GM23338 (cell line): Measurements from ENCODE around the gene DPYSL5.

Source experiments
- CREB1 ChIP-seq: fragments of 250-450 bp; sonication (Bioruptor Pico); IDR thresholded peaks from 2 replicates; pipeline ENCODE4 v1.5.0; 2020; ENCODE audit warnings: low read depth, mild to moderate bottlenecking, moderate library complexity
- CTCF ChIP-seq, 2 experiments: fragments of 200-600 bp in 1 of 2; sonication (generic) in 1 of 2; conservative IDR thresholded peaks; 2 replicates each; pipeline versions ENCODE4 v1.5.1 to v1.6.1; 2016 to 2017; ENCODE audit warnings: antibody characterized with exemption in 2 of 2, low read depth in 2 of 2, mild to moderate bottlenecking in 2 of 2, moderate library complexity in 1 of 2
- ETS1 ChIP-seq: IDR thresholded peaks from 2 replicates; pipeline ENCODE4 v1.6.1; 2016; ENCODE audit warnings: antibody characterized with exemption
- EZH2 ChIP-seq: fragments of 200-600 bp; sonication (generic); IDR thresholded peaks from one replicate; pipeline ENCODE4 v1.8.0; 2017; ENCODE audit warnings: antibody characterized with exemption, mild to moderate bottlenecking, low read depth; ENCODE audit not compliant: unreplicated experiment
- EZH2phosphoT487 ChIP-seq: fragments of 200-600 bp; sonication (generic); IDR thresholded peaks from one replicate; pipeline ENCODE4 v1.8.1; 2018; ENCODE audit warnings: antibody characterized with exemption; ENCODE audit not compliant: unreplicated experiment
- JUNB ChIP-seq: IDR thresholded peaks from one replicate; pipeline ENCODE4 v1.6.1; 2016; ENCODE audit warnings: antibody characterized with exemption; ENCODE audit not compliant: unreplicated experiment
- NANOG ChIP-seq: IDR thresholded peaks from 2 replicates; pipeline ENCODE4 v1.6.1; 2016; ENCODE audit warnings: antibody characterized with exemption, borderline replicate concordance
- POLR2AphosphoS5 ChIP-seq: IDR thresholded peaks from 2 replicates; pipeline ENCODE4 v1.6.1; 2016; ENCODE audit warnings: antibody characterized with exemption, low read depth
- REST ChIP-seq: IDR thresholded peaks from one replicate; pipeline ENCODE4 v1.6.1; 2018; ENCODE audit warnings: antibody characterized with exemption; ENCODE audit not compliant: unreplicated experiment
- STAT1 ChIP-seq: IDR thresholded peaks from one replicate; pipeline ENCODE4 v1.6.1; 2016; ENCODE audit warnings: antibody characterized with exemption; ENCODE audit not compliant: unreplicated experiment
- ZNF331 ChIP-seq: fragments of 250-450 bp; sonication (Bioruptor Pico); IDR thresholded peaks from 2 replicates; pipeline ENCODE4 v1.5.0; 2020; ENCODE audit warnings: low read depth, mild to moderate bottlenecking, moderate library complexity
- ZNF462 ChIP-seq: fragments of 250-450 bp; sonication (Bioruptor Pico); IDR thresholded peaks from 2 replicates; pipeline ENCODE4 v1.5.0; 2020; ENCODE audit warnings: mild to moderate bottlenecking, moderate library complexity

- TF ChIP-seq CTCF (conservative IDR thresholded peaks at IDR 0.05; ENCODE audit: low read depth in 2 of 2) (no peak), EZH2 (no peak), REST (no peak), EZH2phosphoT487 (no peak), JUNB (no peak), ZNF462 (no peak), CREB1 (no peak), ZNF331 (CRISPR knock-in tag) (no peak), POLR2AphosphoS5 (no peak), STAT1 (no peak), ETS1 (no peak), NANOG (no peak)
Observed at GRCh38 chr2:26900831-26901321, 52.9 kb downstream of the DPYSL5 start.
